Cortex of kidney (tissue), 1 donor: ENCODE data around the gene NAP1L1.
A peak's percentile ranks its signal among the peaks of the same experiment; 100 is the strongest.

Experiments used
- DNase-seq: peaks from one replicate; lab custom pipeline; 2025; lab: John Stamatoyannopoulos, UW

Gene NAP1L1

DNA sequence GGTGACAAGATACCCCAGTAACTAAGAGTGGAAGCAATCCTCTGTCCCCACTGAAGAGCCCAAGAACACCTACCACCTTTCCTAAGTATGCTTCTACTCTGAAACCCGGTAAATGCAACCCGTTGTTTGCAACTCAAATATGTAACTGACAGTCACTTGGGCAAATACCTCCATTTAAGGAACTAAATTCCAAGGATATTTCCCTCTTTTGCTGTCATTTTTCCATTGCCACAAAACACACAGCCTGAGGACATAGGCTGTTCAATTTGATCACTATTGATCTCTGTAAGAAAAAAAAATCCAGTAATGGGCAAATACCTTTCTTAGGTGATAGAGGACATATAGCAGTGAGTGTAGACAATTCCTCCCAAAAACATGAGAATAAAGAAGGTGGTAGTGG lies 46.3 kb downstream of the NAP1L1 start:
- no peak for DNase-seq

DNA sequence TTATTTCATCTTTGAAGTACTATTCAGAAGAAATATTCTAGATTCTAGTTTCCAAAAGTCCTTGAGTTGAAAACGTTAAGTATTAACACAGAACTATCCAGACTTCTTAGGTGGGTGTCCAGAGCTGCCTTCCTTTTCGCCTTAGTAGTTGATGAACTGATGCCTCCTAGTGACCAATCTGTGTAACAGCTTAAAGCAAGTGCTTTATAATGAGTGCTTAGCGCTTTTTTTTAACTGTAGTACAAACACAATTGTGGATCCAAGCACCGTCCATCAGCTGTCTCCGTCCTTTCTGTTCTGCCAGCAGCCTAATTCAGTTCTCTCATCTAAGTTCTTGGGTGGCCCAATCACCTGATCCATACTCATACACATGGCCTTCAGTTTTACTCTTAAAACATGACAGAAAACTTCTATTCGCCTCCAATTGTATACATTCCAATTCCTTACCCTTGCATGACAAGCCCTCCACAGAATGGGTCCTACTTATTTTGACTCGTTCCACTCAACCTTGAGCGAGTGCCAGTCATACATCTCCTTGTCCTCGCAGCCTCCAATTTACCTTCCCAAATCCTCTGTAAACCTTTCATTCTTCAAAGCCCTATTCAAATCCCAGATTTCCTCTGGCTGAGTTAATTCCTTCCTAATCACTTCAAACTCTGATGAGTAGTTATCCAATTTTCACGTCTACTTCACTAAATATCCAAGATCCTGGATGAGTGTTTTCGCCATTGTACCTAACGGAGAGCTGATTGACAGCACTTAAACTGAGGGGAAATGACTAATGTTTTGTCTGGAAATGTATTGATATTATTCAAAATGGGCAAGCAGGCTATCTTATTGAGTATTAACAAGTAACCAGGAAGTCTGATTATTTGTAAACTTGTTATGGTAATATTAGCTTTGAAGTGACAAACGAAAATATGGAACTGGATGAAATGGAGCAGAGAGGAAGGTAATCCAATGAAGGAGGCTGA lies 47.1 kb downstream of the NAP1L1 start:
- no peak for DNase-seq

DNA sequence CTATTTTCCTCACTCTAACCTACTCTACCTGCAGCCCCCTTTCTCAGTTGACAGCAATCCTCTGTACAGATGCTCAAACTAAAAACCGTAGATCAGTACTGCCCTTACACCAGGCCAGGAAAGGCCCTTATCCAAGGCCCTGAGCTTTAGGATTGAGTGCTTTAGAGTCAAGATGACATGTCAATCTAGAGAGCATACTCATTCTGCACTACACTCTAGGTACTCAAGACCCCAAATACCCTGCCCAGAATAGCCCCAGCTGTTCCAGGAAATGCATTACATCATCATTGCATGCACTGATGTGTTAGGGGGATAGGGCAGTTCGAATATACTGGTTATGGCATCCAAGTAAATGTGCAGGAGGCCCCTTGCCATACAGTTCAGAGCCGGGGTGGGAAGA lies 49.4 kb downstream of the NAP1L1 start:
- no peak for DNase-seq

DNA sequence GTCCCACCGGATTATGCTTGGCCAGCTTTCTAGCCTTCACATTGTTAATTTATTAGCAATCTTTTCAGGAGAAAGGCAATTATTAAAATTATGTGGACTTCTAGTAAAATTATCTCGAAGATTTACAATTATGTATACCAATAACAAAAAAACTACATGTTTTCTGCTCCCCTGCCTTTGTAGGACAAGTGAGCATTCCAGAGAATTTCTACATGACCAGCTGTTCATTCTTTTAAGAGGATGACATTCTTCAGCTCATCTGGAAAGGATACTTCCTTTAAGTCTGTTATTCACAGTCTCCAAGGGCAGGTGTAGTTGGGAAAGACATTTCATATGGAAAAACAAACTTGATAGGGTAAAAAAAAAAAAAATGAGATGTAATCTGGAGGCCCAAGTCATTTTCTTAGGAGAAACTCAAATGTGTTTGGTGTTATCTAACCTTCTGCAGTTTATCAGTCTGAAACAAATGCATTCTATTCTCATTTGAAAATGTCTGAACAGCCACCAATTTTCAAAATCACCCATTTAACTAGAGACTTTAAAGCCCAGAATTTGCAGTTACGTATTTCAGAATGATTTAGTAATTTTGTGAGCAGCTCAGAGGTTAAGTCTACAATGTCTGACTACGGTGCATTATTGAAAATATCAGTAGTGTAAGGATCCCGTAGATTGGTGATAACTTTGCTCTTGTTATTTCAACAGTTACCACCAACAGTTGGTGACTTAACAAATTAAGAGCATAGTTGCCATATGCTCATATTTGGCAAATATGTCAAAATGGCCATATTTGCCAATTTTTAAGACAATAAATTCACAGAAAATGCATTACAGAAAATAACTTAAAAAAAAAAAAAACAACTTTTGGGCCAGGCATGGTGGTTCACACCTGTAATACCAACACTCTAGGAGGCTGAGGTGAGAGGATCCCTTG lies 51.1 kb downstream of the NAP1L1 start:
- no peak for DNase-seq

DNA sequence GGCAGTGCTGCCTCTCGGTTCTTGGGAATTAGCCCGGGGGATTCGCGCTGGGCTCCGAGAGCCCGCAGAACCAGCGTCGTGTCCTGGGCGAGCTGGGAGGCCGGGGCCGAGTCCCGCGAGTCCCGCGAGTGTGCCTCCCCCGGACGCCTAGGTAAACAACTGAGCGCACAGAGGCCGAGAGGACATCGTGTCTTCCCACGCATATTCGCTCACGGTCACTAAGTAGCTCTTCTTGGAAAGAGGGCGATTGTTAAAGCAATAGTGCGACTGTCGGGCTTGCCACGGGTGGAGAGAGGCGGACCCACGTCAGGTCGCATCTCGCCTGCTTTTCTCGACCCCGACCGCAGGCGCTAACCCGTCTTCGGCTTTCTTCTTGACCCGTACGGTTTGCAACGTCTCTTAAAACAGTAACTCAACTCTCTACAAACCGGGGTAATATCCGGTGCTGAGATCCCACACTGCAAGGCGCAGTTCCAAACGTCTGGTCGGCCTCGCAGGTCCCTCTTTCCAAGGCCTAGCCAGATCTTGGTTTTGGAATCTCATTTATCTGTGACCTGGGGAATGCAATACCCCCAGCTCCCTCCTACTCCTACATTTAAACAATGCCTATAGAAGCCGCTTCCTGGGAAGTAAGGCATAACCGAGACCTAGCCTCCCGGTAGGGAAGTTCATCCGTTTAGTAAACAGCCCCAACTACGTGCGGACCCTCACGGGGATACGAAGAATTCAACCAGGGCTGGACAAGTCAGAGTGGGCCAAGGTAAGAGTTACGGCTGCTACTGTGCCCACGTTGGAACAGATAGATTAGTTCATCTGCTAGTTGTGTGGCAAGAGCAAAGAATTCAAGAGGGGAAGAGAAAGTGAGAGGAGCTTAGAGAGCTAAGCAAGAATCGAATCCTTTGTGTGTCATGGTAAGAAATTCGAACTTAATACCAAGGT lies 52.2 kb downstream of the NAP1L1 start:
- no peak for DNase-seq

DNA sequence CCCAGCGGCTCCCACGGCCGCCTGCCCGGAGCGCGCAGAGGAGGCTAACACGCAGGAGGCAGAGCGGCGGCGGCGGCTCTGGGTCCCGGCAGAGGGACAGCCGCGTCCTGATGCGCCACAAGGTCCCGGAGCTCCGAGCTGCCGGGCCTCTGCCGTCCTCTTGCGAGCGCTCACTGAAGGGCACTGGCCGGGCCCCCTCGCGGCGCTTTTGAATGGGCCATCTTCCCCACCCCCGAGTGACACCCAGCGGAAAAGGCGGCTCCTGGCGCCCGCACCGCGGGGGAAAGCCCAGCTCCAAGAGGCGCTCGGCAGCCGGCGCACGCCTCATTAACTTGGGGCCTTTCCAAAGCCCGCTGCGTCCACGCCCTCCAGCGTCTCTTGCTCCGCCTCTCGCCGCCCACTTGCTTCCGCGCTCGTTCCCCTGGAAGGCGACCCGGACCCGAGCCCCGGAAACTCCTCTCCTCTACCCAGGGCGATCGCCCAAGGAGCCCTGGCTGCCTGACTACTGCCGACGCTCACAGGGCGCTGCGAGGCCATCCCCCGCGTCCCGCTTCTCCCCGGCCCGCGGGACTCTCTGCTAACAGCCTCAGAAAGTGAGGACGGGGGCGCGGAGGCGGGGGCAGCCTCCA lies 53.0 kb downstream of the NAP1L1 start, which contains the start of gene PHLDA1:
TSS of gene PHLDA1 (minus strand) at position 363 of the 629 bp plus-strand sequence.
- DNase-seq: peak; percentile 25

DNA sequence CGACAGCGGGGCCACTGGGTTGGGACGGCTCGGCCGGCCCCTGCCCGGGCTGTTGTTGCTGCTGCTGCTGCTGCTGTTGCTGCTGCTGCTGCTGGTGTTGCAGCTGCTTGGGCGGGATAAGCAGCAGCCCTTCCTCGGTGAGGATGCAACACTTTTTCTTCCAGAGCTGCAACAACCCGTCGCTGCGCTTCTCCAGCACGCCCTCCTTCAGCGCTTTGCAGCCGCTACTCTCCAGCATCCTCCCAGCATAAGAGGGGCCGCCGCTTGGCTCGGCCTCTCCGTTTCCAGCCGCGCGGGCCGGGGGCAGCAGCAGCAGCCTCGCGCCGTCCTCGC lies 53.4 kb downstream of the NAP1L1 start:
- DNase-seq: no peak

DNA sequence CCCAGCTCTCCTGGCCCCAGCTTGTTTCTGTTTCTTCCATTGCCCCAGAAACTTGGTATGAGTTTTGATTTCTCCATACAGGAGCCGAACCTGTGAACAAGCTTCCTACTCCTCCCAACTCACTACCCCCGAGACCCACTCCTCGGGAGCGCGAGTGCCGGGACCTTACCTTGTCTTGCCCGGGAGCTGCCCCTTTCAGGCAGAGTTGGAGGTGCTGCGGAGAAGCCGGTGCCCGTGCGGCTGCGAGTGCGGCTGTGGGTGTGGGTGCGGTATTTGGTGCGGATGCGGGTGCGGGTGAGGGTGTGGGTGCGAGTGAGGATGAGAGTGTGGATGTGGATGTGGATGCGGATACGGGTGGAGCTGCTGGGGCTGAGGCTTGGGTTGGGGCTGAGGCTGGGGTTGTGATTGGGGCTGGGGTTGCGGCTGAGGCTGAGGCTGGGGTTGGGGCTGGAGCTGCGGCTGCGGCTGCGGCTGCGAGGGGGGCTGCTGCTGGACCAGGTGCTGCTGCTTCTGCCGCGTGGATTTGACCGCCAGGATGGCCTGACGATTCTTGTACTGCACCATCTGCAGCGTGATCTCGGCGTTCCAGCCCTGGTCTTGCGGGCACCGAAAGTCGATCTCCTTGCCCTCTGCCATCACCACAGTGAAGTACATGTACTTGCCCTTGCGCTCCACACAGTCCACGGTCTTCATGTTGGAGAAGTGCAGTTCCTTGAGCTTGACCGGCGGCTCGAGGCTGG lies 54.0 kb downstream of the NAP1L1 start:
- no peak for DNase-seq

DNA sequence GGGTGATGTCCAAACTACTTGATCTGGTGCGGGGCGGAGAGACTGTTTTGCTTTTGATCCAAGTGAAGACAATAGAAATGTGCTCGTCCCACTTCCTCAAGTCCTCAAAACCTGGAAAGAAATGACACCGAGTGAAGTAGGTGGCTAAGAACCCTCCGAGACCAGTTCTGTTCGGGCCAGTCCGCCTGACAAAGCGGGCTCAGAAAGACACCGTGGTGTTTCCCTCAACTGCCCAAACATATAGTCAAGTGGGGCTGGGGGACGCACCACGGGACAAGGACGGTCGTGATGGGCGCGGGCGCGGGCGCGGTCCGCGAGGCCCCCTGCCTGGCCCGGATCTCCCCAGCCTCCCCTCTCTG lies 54.5 kb downstream of the NAP1L1 start:
- no peak for DNase-seq

DNA sequence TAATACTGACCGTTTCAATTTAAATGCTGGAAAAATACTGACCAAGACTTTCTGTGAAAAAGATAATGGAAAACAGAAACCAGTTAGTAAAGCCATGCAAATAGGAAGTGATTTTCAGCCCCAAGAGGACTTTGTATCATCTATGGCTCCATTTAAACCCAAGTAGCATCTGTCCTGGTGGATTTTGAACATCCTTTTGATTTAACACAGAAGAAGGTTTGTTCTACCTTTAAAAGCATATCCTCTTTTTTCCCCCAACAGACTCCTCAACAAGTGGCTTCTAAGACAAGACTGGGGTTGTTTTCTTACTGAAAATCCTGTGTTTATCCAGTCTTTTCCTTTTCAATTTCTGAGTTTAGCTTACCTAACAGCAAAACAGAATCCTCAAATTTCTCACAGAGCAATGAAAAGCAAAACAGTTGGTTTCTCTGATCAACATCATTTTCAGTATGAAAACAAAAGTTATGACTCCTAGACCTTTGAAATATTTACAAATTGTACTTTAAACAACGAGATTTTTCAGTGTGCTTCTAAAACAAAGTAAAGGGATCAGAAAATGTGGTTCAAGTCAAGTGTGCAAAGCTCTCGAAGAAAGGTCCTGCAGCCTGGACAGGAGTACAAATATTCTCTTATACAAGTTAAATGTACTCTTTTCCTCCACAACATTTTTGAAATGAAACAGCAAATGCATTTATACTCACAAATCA lies 55.8 kb downstream of the NAP1L1 start:
- DNase-seq: no peak

DNA sequence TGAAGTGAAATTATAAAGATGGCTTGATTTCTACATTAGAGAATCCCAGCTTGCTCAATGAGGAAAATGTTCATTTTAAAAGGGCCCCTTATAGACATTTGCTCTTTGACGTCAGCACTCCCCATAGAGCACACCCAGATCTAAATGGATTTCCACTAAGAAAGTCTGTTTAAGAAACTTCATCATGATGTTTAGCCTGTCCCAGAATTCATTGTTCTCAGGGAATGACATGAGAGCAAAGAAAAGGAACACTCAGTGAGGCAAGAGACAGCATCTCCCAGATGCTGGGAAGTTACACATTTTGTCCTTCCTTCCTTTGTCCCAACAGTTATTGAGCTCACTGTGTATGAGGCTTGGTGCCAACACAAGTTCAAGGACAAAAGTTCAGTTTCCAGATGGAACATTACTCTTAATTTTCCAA lies 57.8 kb downstream of the NAP1L1 start:
- no peak for DNase-seq

DNA sequence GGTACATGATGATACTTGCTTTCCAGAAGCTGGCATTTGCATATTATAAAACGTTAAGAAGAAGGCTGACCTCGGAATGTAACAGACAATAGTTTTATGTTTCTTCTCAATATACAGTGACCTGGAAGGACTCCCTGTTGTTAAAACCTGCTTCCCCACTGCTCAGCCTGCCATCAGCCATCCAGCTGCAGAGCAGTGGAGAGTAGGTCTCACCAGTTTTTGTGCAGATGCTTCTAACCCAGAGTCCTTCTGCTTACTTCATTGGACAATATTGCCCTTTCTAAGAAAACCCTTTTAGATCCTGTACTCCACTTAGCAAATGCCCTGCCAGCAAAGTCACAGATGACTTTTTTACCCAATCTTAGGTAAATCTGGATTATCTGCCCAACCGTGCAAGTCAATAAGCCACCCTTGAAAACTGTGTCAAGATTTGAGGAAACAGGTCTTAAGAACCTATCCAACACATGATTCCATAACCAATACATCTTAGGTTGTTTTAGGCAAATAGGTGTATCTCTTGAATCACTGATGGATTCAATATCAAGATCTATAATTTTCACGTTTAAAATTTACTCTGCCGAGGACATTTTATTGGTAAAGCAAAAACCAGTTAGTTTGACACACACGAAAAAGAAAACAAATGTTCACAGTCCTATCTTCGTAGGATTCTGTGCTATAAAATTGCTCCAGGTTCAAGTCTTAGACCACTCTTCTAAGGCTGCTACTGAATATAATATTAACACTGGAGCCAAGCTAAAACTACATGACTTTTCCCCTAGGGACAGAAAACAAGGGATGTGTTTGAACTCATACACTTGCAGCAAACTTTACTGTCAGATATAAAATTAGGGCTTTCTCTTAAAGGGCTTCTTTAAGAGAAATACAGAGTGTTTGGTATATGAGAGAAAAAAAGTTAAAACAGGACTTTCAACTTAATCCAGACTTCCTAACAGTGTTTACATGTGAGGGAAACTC lies 58.6 kb downstream of the NAP1L1 start:
- no peak for DNase-seq

DNA sequence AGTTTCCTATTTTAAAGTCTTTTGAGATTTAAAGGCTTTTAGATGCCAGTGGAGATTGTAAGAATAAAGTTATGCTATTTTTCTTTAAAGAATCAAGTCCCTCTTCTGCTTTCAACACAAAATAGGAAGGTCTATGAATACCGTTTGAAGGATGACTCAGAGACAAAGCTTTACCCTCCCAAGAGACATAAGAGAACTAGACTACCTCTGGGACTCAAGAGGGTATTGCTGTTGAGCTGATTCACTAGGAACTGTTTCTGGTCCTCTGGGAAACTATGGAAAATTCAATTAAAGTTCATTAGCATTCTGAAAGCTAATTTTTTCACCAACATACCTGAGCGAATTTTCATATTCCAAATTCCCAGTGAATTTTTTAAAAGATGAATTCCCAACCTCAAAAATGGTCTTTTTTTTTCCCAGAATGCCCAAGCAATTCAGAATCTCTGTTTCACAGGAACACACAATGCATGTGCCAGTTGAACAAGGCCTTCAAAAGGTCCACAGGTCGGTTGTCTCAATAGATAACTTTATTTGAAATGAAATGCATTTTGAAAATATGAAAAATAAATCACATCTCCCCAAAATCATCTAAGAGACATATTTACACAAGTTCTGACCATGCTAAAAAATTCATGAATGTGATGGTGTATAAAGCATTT lies 59.4 kb downstream of the NAP1L1 start:
- DNase-seq: no peak

DNA sequence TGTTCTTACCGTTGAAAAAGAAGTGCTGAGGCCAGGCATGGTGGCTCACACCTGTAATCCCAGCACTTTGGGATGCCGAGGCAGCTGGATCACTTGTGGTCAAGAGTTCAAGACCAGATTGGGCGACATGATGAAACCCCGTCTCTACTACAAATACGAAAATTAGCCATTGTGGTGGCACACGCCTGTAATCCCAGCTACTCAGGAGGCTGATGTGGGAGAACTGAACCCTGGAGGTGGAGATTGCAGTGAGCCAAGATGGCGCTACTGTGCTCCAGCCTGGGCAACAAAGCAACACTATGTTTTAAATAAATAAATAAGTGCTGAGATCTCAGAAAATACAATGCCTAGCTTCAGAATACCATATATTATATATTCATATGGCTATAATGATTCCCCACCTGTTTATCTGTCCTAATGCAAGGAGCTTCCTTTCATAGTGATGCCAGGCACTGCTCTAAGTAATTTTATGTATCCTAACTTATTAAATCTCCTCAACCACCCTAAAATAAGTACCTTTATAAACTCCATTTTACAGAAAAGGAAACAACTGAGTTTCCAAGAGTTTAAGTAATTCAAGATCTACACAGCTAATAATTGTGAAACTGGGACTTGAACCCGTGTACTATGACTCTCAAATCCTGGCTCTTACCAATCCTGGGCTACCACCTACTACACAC lies 60.2 kb downstream of the NAP1L1 start:
- no peak for DNase-seq

DNA sequence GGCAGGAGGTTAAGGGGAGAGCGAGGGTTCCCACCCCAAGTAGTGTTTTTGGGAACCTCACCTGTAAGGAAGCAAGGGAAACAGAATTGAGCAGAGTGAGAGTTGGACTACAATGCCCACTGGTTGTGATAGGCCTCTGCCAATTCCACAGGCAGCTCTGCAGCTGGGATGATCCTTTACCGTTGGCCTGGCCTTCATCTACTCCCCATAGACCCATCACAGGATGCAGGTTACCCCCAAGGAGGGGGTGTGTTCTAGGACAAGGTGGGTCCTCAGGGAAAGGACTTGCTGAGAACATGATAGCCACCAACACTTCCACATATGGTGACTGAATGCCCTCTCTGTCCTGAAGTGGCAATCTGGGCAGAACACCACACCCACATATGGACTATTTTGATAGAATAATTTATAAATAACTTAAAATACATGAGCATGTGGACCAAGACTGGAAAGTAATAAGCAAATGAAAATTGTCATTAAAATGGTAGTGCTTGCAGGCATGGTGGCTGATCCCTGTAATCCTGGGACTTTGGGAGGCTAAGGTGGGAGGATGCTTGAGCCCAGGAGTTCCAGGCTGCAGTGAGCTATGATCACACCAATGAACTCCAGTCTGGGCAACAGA lies 61.3 kb downstream of the NAP1L1 start:
- no peak for DNase-seq

DNA sequence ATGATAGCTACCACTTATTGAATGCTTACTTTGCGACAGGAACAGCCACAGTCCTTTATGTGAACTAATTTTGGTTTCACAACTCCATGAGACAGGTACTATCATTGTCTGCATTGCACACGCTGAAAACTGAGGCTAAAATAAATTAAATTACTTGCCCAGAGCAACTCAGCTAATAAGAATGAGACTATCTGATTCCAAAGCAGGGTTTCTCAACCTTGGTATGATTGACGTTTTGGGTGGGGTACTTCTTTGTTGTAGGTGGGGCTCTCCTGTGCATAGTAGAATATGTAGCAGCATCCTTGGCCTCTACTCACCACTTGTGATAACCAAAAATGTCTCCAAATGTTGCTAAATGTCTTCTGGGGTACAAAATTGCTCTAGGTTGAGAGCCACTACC lies 62.0 kb downstream of the NAP1L1 start:
- no peak for DNase-seq
